NCI-H2081 treated with DMSO at 0.1 percent for 48 hours (cell line): ENCODE measurements around the gene ENTREP3.
A peak's percentile ranks its signal among the peaks of the same experiment; 100 is the strongest.

Experiments
- DNase-seq: peaks from one replicate; lab custom pipeline; 2025; lab: John Stamatoyannopoulos, UW

Gene ENTREP3

GRCh38 chr1:155277902-155278688 lies 22.8 kb upstream of the ENTREP3 start:
- peak; percentile 11 for DNase-seq

DNA sequence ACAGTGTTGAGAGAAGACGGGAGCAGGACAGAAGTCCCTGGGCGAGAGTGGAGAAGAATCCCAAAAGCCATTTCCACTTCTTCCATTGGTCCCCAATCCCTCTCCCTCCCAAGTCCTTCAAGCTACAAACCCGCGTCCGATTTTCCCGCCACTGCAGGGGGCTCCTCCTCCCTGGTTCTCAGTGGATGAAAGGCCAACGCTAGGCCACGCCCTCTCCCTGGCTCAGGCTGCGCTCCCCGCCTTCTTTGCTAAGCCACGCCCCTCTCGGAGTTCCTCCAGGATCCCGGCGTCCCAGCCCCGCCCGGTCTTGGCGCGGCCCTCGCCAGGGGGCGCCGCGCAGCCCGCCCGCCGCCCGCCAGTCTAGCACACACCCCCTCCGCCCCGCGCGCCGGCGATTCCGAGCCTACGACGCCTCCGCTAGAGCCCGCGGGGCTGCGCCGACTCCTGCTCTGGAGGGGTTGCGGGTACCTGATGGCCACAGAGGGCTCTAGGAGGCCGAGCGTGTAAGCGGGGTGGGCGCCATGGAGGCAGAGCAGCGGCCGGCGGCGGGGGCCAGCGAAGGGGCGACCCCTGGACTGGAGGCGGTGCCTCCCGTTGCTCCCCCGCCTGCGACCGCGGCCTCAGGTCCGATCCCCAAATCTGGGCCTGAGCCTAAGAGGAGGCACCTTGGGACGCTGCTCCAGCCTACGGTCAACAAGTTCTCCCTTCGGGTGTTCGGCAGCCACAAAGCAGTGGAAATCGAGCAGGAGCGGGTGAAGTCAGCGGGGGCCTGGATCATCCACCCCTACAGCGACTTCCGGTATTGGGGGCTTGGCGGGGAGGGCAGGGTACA lies 22.0 kb upstream of the ENTREP3 start, which contains the start of gene HCN3:
HCN3 (plus strand) TSS at position 394 of the 832 bp plus-strand sequence; CDS start at position 522, 128 bp downstream.
- DNase-seq = peak; percentile 92

DNA sequence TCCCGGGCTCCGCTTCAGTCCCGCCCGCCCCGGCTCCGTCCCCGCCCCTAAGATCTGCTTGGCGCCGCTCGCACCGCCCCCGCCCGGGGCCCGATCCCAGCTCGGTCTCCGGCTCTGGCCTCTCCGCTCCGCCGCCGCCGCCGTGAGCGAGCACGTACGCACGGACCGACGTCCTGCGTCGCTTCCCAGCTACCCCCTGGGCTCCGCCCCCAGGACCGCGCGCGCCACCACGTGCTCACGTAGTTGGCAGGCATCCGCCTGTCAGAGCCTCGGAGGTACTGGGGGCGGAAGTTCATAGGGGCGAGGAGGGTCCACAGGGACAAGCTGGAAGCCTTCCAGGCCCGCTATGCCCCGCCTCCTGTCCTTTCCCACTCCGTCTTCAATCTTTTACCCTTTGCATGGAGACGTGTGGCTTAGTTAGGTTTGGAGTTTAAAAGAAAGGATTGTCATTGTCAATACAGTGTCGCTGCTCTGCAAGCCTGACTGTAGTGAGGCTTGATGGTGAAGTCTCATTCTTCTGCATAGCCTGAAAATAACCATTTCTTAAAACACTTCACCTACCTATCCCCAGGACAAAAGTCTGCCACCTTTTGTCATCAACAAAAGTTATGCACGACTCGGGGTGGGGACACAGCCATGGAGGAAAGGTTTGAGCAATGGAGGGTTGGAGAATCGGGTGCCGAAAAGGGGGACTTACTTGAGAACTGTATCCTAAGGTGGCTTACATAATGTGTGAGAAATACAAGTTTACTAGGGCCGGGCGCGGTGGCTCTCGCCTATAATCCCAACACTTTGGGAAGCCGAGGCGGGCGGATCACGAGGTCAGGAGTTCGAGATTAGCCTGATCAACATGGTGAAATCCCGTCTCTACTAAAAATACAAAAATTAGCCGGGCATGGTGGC lies 18.3 kb upstream of the ENTREP3 start, which contains the start of gene CLK2:
CLK2 (minus strand) TSS at position 162 of the 903 bp plus-strand sequence. CDS start 2,527 bp downstream, outside the sequence.
- DNase-seq = peak; percentile 94

DNA sequence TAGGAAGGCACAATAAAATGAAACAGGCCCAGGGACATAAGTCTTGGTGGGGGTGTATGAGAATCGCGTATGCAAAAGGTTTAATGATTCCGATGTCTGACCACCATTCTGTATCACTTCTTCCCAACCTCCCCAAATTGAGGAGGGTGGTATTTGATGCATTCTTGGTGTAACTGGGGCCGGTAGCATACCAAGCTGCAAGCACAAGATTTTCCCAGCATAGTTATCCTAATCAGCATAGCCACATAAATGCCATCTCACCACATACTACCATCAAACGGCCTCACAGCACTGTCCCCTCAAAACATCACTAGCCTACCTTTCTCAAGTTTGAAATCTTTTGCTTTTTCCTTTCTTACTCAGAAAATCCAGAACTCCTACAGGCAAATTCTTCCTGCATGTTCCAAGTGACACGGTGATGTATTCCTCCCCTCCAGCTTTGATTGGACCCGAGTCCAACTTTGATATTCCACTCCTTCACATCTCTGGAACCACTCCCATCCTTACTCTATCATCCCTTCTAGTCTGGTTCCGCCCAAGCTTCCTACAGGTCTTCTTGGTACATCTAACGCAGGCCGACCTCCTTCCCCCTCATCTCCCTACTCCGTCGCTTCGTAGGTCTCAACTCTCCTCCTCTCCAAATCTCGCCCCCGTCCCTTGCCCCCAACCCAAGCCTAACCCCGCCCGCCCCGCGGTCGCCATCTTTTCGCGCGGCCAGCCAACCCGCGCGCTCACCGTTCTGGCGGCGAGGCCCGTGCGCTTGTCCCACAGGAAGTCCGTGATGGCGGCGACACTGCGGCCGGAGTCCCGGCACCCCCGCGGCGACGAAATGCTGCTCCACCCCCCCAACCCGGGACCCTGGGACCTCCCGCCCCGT lies 17.4 kb upstream of the ENTREP3 start:
- no peak for DNase-seq

DNA sequence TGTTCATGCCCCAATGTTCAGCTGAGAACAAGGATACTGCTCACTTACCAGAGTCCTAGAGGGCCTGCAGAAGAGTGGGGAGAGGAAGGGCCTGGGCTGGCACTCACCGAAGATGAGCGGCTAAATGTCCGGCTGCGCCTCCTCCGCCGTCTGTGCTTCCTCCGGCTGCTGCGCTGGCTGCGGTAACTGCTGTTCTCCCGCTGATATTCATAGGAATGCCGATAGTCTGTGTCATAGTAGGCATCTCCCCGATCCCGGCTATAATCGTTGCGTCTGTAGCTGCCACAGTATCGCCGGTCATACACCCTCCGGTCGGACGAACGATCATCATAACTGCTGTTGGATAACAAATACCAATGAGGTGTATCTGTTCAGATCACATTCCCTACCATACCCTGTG lies 14.1 kb upstream of the ENTREP3 start:
- no peak for DNase-seq

- DNase-seq = no peak
Measured at GRCh38 chr1:155268630-155269029, 13.3 kb upstream of the ENTREP3 start.

GRCh38 chr1:155267373-155267772 lies 12.1 kb upstream of the ENTREP3 start:
- DNase-seq = no peak

DNA sequence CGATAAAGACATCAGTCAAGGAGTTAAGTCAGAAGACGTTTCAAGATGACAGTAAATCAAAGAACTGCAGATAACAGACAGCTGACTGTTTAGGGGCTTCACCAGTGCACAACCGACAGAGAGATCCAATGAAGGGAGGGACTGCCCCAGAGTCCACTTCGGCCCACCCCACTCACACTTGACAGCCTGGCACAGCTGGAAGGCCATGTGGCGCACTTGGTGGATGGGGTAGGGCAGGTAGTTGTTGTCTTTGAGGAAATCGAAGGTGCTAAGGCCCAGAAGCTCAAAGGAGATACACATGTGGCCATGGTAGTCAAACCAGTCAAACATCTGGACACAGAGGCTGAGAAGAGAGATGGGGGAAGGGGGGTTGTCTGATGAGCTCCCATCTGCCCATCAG lies 11.3 kb upstream of the ENTREP3 start:
- no peak for DNase-seq

DNA sequence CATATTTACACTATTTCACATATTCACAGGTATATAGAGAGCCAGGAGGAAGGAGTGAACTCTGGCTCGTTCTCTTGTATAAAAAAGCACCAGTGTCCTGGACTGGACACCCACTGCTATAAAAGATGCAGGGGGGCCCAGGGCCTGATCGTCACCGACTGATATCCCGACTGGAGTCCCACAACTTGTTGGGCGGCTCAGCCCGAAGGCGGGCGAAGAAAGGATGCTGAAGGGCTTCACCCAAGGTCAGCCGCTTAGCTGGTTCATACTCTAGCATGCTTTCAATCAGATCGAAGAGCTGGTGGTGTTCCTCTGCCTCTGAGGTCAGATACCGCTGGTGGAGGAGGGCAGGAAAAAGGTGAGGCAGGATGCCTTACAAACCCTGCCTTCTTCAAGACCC lies 7.8 kb upstream of the ENTREP3 start:
- DNase-seq = no peak

DNA sequence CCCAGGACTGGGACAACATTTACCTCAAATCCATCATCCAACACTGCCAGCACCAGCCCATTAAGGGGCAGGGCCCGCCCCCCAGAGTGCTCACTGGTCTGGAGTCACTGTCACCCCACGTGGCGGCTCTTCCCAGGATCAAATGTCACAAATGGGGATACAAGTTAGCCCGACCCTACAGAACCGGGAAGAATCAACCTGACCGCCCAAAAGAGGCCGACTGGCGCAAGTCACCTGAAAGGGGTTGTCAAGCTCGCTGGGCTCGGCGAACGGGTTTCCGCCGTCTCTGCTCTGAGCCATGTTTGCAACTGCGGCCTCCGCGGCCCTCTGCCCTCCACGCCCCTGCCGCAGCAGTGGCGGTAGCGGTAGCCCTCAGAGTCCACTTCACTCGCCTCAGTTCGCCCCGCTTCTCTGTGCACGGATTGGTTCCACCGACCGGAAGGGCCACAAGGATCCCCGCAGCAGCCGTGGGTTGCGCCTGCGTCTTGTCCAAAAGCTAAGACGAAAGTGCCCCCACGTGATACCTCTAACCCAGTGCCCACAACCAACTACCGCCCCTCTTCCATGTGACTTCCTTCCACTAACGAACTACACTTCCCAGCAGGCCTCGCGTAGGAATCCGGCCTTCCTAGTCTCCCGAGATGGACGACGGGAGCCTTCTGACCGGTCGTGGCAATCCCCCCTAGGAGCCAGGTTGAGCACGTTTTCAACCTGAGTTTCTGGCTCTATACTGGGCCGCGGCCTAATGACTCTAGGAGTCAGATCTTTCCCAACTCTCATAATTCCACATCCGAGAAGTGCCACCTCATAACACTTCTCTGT lies 6.8 kb upstream of the ENTREP3 start, which contains the start of gene SCAMP3:
SCAMP3 (minus strand) TSS at position 509 of the 822 bp plus-strand sequence; CDS start at position 300, 209 bp downstream.
- DNase-seq = peak; percentile 96

GRCh38 chr1:155261493-155261851 lies 6.2 kb upstream of the ENTREP3 start:
- no peak for DNase-seq

DNA sequence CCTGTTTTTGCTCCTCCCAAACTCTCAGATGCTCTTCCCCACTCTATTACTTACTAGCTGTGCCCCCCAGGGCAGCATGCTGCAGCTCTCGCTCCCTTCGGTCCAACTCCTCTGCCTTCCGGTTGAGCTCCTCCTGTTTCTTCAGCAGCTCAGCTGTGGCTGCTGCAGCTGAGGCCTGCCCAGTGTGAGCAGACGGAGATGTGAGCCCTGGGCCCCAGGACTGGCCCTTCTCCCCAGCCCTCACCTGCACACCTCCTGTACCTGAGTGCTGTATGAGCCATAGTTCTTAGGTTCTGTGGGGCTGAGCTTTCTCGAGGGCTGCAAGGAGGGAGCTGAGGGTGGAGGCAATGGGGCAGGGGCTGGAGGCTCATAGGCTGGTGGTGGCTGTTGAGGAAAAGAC lies 5.0 kb upstream of the ENTREP3 start:
- DNase-seq = no peak

GRCh38 chr1:155256058-155256852 lies 972 bp upstream of the ENTREP3 start:
- no peak for DNase-seq

DNA sequence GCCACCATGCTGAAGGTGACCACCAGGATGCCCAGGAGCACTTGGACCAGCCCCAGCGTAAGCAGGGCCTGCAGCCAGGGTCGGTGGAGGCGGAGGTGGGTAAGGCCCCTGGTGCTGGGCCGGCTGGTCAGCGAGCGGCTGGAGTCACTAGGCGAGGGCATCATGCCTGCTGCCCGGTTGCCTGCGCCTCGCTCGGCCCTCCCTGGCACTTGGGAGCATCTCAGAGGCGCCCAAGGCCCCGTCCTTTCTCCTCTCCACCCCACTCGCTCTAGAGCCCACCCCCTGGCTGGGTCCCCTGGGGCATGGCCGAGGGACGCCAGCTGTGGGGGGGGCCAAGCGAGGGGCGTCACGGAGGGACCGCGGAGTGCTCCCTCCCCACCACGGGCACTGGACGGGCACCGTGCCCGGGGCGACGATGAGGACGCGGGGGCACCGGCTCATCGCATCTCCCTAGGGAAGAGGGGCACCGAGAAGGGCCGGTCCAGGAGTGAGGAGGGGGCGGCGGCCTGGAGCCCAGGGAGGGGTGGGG lies 505 bp downstream of the ENTREP3 start:
- no peak for DNase-seq

GRCh38 chr1:155254228-155254713 lies 1.0 kb downstream of the ENTREP3 start:
- no peak for DNase-seq

- DNase-seq = no peak
Measured at GRCh38 chr1:155253797-155254196, 1.5 kb downstream of the ENTREP3 start.

DNA sequence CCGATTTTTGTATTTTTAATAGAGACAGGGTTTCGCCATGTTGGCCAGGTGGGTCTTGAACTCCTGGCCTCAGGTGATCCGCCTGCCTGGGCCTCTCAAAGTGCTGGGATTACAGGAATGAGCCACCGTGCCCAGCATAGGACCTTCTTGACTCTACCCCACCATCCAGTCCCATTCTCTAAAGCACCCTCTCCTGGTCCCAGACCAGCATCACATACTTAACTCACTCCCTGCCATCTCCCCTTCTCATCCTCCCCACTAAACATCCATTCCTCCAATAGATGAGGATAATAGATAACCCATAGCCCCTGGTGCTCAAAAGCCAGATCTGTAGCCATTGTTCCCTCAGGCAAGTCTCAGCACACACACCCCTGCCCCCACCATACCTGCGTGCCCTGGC lies 2.1 kb downstream of the ENTREP3 start:
- no peak for DNase-seq

- no peak for DNase-seq
Measured at GRCh38 chr1:155251566-155251965, 3.7 kb downstream of the ENTREP3 start.
